Cardiac fibroblast (primary cell): Measurements from ENCODE around the gene ITGA2.

Source experiments
- DNase-seq, 2 donors: peaks; one replicate each; pipeline versions ENCODE4 v3.0.0 to v3.0.0-alpha.2; 2010; ENCODE audit warnings: low read depth in 2 of 2
- H3K4me3 ChIP-seq, 2 donors: replicated peaks in 1 of 2; 1 replicate in 1 of 2; 2 replicates in 1 of 2; pipeline ENCODE4 v1.5.1; 2011; ENCODE audit warnings: low read depth in 2 of 2, low read length in 2 of 2, mild to moderate bottlenecking in 2 of 2, moderate library complexity in 1 of 2
- CTCF ChIP-seq: IDR thresholded peaks from one replicate; pipeline ENCODE4 v1.5.1; 2011; ENCODE audit warnings: low read depth, mild to moderate bottlenecking, low read length, inconsistent platforms

ITGA2 gene

DNA sequence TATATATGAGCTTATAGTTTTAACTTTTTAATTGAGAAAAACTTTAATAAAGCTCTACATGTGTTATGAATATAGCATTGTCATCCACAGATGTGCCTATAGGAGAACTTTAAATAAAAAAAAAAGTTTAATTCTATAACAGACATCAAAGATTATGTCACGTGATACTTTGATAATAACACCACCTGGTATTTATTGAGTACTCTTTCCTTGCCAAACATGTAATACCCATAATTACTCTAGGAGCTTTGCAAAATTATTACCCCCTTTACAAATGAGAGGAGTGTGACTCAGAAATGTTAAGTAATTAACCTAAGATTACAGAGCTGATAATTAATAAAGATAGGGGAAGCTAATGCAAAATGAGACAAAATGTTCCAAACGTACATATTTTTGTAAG is 43.0 kb downstream of the ITGA2 start:
- no peak for TF ChIP-seq CTCF
- DNase-seq: no peak
- no peak overlapping the region for H3K4me3 ChIP-seq

GRCh38 chr5:53034832-53035231 is 45.7 kb downstream of the ITGA2 start:
- H3K4me3 ChIP-seq: no peak overlapping the region

DNA sequence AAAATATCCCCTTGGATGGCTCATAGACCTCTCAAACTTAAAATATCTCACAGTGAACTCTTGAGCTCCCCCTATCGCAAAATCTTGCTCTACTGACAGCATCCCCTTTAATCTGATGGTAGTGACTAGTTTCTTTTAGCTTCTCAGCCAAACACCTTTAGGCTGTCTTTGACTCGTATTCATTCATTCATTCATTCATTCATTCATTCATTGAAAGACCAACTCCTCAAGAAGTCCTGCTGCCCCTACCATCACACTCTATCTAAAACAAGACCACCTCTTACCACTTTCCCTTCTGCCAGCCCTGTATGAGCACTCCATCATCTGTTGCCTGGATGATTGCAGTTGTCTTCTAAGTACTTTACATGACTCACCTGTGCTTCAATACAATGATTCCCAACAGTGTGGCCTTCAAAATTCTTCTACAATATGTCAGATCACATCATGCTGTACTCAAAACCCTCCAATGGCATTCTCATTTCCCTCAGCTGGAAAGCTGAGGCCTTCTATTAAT is 46.8 kb downstream of the ITGA2 start:
- TF ChIP-seq CTCF: peak; percentile 42
- DNase-seq: peak in 1 of 2 donors; percentile 73
- H3K4me3 ChIP-seq: no peak overlapping the region

More at GRCh38 chr5:53034832-53035231, 45.7 kb downstream of the ITGA2 start:
- DNase-seq: no peak
- TF ChIP-seq CTCF: no peak

DNA sequence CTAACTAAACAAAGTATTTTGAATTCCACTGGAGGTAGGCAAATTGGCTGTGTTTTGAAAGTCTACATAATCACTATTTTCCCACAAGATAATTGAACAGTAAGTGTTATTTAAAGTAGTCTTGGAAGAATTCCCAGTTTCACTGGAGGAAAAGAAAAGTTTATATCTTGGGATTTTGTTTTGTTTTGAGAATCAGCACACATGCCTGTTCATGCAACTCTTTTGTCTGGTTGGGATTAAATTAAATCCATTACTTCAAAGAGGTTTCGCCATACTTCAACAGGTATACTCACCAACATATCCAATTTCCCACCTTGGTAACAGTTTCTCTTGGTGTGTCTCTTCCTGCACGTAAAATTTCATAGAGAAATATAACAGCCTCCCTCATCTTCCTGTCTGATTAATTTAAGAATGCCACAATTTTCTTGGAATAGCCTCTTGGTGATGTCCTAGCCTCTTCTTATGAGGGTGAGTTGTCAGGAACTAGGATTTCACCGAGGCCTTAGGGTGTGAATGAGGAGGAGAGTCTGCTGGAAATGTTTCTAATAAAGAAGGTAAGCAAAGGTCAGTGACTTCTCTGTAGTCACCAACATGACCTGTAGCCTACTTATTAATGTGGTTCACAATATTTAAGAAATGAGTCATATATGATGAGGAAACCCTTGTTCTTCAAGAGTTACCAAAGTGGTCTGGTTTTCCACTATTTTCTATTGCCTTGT is 48.1 kb downstream of the ITGA2 start:
- peak; percentile 76 to 85 for DNase-seq
- no peak for TF ChIP-seq CTCF
- no peak overlapping the region for H3K4me3 ChIP-seq

- no peak overlapping the region for H3K4me3 ChIP-seq
- no peak for DNase-seq
- TF ChIP-seq CTCF: no peak
Observed at GRCh38 chr5:53038196-53038847, 49.2 kb downstream of the ITGA2 start.

- TF ChIP-seq CTCF: no peak
- no peak for DNase-seq
Observed at GRCh38 chr5:53039855-53040254, 50.7 kb downstream of the ITGA2 start.

More at GRCh38 chr5:53039855-53040254, 50.7 kb downstream of the ITGA2 start:
- H3K4me3 ChIP-seq: no peak overlapping the region
